Measurements from ENCODE around the gene DLG2.

DLG2 gene

DNA sequence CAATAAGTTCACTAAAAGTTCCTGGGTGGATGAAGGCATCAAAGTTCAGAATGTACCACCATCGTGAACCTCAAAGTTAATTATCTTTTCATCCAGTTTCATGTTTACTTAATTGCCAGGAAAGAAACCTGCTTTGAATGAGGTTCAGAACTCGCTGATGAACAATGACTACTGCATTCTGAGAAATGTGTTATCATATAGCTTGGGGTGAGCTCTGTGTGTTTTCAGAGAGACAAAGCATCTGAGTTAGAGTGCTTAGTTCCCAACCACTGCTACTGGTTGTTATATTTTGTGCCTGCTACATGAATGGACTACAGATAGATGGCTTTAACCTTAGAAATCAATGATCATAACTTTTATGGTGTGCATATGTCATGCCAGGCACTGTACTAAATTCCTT, 1131.0 kb downstream of the DLG2 start:
- no peak for DNase-seq (ENCODE audit: low read depth in 3 of 3)

DNA sequence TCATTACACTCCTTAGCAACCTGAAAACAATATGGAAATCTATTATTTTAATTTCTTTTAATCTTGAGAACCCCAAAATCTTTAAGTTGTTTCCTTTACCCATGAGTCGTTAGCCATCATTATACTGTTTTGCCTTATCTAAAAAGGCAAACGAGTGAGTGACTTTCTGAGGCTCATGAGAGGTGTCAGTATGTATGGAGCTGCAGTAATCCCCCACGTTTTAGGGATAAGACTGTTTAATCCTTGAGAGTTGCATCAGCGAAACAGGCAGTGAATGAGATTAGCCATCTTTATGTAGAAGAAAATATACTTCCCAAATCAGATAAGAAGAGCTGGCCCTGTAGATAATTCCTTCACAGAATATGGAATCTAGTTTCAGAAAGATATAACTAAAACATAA, 1147.0 kb downstream of the DLG2 start:
- no peak for DNase-seq (ENCODE audit: low read depth in 3 of 3)

DNA sequence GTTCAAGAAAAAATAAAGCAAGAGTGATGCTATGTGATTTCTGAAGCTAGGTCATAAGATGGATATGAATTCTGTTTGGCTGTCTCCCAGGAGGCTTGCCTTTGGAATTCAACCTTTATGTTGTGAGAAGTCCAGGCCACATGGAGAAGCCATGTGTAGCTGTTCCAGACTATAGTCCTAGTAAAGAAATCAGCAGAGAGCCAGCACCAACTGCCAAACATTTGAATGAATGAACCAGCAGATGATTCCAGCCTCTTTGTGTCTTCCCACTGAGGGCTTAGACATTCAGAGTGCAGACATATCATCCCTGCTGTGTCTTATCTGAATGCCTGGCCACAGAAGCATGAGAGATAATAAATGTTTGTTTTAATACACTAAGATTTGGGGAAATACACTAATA, 1150.6 kb downstream of the DLG2 start:
- no peak for DNase-seq (ENCODE audit: low read depth in 3 of 3)

GRCh38 chr11:84471501-84471900, 1155.6 kb downstream of the DLG2 start:
- no peak for DNase-seq (ENCODE audit: low read depth in 3 of 3)

DNA sequence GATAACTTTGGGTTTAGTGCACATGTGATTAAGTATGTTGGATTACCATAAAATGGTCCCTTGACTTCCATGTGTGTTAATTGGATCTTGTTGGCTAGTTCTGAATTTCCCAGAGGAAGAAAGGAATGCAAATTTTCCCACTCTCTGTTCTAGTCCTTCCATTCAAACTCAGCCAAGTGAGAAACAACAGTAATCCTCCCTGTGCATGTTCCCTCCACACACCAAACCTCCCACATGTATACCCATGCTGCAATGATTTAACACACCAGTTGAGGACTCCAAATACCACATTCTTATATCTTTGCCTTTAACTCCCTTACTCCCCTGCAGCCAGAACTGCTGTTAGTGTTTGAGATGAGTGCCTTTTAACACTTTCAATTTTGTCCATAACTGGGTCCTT, 1158.9 kb downstream of the DLG2 start:
- no peak for DNase-seq (ENCODE audit: low read depth in 3 of 3)

- DNase-seq (ENCODE audit: low read depth in 3 of 3) = no peak
Observed at GRCh38 chr11:84465040-84465439, 1162.1 kb downstream of the DLG2 start.

- DNase-seq (ENCODE audit: low read depth in 3 of 3) = no peak
Observed at GRCh38 chr11:84455691-84456090, 1171.5 kb downstream of the DLG2 start.

DNA sequence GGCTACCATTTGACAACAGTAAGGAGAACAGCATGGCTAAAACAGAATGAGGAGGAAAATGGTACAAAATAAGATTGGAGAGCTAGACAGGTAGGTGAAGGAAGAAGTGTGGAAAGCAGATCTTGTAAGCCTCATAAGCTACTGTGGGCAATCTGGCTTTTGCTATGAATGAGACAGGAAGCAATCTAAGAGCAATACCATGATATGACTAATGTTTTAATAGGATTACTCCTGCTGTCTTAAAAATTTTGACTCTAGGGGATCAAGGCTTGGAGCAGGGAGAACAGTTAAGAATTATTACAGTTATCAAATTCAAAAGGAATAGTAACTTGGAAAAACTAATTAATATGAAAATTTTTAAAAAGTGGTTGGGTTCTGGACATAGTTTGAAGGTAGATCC, 1174.9 kb downstream of the DLG2 start:
- DNase-seq (ENCODE audit: low read depth in 3 of 3) = no peak

- no peak for DNase-seq (ENCODE audit: low read depth in 3 of 3)
Observed at GRCh38 chr11:84438565-84438964, 1188.6 kb downstream of the DLG2 start.

- DNase-seq (ENCODE audit: low read depth in 3 of 3) = no peak
Observed at GRCh38 chr11:84437071-84437980, 1189.8 kb downstream of the DLG2 start.

- no peak for DNase-seq (ENCODE audit: low read depth in 3 of 3)
Observed at GRCh38 chr11:84430661-84431060, 1196.5 kb downstream of the DLG2 start.

GRCh38 chr11:84425673-84426072, 1201.5 kb downstream of the DLG2 start:
- no peak for DNase-seq (ENCODE audit: low read depth in 3 of 3)

DNA sequence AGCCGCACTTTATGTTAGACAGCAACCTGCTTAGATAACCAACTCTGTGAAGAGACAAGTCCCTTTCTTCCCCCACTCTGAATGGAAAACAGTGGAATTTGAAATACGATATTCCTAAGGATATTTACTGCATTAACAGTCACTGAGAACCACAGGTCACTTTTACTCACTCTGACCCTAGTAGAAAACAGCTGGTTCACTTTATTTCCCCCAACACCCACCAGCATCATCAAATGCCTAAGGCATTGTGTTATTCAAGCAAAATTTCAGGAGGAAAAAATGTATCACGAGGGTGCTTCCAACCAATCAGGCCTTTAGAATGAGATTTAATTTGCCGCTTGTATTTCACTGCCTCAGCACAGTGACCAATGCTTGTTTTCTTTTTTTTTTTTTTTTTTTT, 1206.9 kb downstream of the DLG2 start:
- DNase-seq (ENCODE audit: low read depth in 3 of 3) = no peak

GRCh38 chr11:84419616-84420015, 1207.5 kb downstream of the DLG2 start:
- DNase-seq (ENCODE audit: low read depth in 3 of 3) = no peak

DNA sequence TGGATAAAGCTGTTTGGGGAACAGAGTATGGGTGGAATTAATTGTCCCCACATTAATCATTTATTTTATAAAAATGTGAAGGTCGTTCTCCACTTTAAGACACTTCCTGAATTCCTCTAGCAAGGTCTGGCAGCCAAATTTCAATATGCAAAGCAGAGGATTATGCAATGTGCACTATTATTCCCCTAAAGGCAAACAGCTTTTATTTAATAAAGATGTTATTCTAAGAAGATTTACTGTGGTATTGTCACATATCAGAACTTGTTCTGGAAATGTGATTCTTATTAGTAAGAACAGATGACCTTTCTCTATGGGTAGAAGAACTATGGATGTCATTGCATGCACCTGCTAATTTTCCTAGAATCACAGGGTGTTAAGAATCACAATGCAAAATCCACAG, 1212.2 kb downstream of the DLG2 start:
- DNase-seq (ENCODE audit: low read depth in 3 of 3) = no peak

GRCh38 chr11:84413549-84413948, 1213.6 kb downstream of the DLG2 start:
- DNase-seq (ENCODE audit: low read depth in 3 of 3) = no peak

DNA sequence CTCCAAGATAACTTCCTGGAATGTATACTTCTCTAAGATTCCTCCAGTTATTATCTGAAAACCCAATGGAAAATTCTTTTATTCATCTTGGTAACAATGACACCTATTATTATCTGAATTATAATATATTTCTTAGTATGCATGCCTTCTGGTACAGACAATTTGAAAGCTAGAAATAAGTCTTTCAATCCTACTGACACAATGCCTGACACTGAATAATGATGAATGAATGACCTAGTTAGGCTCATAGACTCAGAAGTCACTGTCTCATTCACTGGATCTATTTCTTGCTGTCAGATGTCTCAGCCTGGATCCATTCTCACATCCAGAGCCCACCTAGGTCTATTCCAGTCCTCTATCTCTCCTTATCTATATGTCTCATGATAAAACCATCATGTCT, 1214.3 kb downstream of the DLG2 start:
- DNase-seq (ENCODE audit: low read depth in 3 of 3) = no peak

DNA sequence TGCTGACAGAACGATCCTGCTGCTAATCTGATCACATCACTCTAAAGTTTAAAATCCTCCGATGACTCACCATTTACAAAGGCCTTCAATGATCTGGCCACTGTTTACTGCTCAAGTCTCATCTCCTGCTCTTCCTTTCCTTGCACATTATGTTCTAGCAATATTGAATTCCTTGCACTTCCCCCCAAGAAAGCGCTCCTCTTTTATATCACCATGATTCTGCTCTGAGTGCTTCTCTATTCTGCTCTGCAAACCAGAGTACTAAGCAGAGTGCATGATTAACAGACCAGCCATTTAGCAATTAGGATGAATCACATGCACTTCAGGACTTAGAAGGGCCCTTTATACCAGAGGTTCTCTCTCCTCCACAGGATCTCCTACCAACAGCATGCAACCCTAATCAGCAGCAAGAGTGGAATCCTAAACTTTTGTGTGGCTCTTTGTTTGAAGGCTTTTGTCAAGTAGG, 1218.2 kb downstream of the DLG2 start:
- no peak for DNase-seq (ENCODE audit: low read depth in 3 of 3)

- no peak for DNase-seq (ENCODE audit: low read depth in 3 of 3)
Observed at GRCh38 chr11:84407091-84407490, 1220.1 kb downstream of the DLG2 start.

DNA sequence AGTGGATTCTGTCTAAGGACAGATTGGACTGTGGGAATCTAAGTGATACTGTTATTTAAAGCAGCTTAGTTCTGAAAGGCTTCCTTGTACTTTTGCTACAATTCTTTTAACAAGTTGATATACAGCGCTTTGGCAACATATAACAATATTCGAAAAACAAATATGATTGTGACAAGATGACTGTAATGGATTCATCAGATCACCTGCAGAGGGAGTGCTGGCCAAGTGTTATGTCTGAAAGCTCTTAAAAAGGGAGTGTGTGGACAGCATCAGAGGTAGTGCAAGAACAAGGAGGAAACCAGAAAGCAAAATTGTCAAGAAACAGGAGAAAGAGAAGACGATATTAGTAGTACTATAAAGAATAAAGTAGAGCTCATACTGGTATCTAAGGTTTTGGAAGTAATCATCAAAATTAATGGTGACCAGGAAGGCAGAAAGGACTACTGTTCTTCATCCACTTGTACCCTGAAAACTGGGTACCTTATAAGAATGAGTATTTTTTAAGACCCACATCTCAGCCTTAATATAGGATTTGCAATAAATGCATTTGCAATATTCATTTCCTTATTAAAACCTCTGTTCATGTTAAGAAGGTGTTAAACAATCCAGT, 1229.0 kb downstream of the DLG2 start:
- no peak for DNase-seq (ENCODE audit: low read depth in 3 of 3)

DNA sequence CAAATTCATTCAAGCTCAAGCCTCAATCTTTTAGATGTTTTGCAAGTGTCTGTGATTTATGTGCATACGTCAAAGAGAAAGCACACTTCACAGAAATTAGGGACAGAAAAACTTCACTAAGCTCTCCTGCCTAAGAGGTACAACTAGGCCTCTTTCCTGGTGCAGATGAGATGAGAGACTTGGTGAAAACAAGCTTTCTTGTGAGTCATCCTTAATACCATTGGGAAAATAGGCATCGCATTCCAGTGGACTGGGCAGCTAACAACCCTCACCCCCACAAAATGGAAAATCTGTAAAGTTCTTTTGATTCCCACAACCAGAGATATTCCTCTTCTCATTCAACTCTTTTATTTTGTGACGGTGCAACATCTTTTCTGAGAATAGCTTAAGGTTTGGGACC, 1230.6 kb downstream of the DLG2 start:
- no peak for DNase-seq (ENCODE audit: low read depth in 3 of 3)

- DNase-seq (ENCODE audit: low read depth in 3 of 3) = no peak
Observed at GRCh38 chr11:84390441-84391078, 1236.6 kb downstream of the DLG2 start.

DNA sequence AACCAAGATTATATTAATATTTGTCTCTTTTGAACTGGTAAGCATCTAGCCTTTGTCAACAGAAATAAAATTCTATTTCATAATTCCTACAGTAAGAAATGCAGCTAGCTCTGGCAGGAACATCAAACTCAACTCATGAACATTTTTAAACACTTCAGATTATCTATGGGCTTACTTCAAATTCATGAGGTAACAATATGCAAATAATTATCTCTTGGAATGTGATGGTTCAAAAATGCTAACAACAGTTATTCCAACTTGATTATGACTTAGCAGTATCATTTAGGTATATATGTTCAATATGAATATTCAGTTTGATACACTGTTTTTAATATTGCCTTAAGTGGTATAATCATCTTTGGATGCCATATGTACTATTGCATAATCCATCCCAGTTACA, 1237.4 kb downstream of the DLG2 start:
- no peak for DNase-seq (ENCODE audit: low read depth in 3 of 3)
